OCI-LY1 (cell line): ENCODE measurements around the gene CMIP.

Experiments used
- CTCF ChIP-seq: fragments of 200-600 bp; sonication (generic), shearing (Covaris generic); IDR thresholded peaks from 2 replicates; pipeline ENCODE4 v1.5.1; 2017; ENCODE audit warnings: mild to moderate bottlenecking, antibody characterized with exemption, low read length, moderate library complexity, mixed read lengths
- EZH2 ChIP-seq: fragments of 200-600 bp; sonication (generic), shearing (Covaris generic); IDR thresholded peaks from 2 replicates; pipeline ENCODE4 v1.8.0; 2017; ENCODE audit warnings: borderline replicate concordance, mixed run types, mild to moderate bottlenecking, antibody characterized with exemption, low read length, moderate library complexity, mixed read lengths

- TF ChIP-seq CTCF (no peak), EZH2 (no peak)
These were observed 262.0 kb downstream of the CMIP start for GRCh38 chr16:81706327-81707295.
